Adrenal gland (tissue), 5 donors: Measurements from ENCODE around the gene PMEPA1.

Source experiments
- POLR2A ChIP-seq, 2 donors: fragments of 450-650 bp; IDR thresholded peaks; one replicate each; pipeline ENCODE4 v1.6.1; 2017; ENCODE audit warnings: antibody characterized with exemption in 2 of 2, mild to moderate bottlenecking in 2 of 2, moderate library complexity in 1 of 2
- TF ChIP-seq, protein P1 (sequence below), 6 experiments: fragments of 450-650 bp in 4 of 6; fragments of 200-600 bp in 2 of 6; sonication (generic) in 1 of 6; IDR thresholded peaks; 1 replicate in 5 of 6; 2 replicates in 1 of 6; pipeline versions ENCODE4 v1.5.1 to v1.8.0; 2016 to 2021; ENCODE audit warnings: antibody characterized with exemption in 6 of 6, mild to moderate bottlenecking in 2 of 6, moderate library complexity in 1 of 6
- donor health status: DM: no; HTN: no; CAD: no.

DNA sequence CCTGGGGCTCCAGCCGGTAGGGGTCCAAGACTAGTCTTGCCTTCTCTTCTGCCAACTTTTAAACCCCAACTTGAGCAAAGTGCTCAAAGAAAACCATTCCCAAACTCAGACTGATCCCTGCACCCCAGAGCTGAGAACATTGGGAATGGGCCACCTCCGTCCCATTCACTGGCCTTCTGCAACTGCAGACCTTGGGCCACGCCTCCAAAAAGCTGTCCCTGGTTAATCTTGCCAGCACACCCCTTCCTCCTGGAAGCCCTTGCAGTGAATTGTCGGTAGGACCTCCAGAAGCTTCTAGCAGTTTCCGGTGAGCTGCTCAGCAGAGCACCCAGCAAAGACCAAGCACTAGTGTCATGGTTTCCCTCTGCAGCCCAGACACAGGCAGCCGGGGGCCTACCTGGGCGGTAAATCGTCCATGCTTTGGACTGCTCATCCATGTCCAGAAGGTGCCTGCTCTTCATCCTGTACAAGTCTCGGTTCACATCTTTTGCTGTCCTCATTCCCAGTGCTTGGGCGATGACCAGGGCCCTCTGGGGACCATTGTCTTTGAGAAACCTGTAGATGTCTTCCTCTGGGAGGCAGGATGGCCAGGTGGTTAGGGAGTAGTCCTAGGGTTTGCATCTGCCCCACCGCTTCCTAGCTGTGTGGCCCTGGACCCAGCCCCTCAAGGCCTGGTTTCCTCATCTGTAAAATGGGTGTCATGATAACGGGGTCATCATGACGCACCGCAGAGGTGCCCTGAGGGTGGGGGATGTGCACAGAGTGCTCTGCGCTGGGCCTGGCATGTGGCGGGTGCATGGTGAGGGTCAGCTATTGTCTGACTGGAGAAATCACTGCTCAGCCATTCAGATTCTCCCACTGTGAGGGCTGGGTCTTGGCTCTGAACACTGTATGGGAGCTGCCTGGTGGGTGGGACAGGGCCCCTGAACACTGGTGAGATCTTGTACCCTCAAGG, 95.0 kb downstream of the PMEPA1 start:
- TF ChIP-seq, protein P1, sequence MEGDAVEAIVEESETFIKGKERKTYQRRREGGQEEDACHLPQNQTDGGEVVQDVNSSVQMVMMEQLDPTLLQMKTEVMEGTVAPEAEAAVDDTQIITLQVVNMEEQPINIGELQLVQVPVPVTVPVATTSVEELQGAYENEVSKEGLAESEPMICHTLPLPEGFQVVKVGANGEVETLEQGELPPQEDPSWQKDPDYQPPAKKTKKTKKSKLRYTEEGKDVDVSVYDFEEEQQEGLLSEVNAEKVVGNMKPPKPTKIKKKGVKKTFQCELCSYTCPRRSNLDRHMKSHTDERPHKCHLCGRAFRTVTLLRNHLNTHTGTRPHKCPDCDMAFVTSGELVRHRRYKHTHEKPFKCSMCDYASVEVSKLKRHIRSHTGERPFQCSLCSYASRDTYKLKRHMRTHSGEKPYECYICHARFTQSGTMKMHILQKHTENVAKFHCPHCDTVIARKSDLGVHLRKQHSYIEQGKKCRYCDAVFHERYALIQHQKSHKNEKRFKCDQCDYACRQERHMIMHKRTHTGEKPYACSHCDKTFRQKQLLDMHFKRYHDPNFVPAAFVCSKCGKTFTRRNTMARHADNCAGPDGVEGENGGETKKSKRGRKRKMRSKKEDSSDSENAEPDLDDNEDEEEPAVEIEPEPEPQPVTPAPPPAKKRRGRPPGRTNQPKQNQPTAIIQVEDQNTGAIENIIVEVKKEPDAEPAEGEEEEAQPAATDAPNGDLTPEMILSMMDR (IDR thresholded peaks at IDR 0.05) = no peak
- no peak for TF ChIP-seq POLR2A (IDR thresholded peaks at IDR 0.05)
